ENCODE measurements around the gene VPS13D.

- TF ChIP-seq ELF4 (IDR thresholded peaks at IDR 0.05), result no peak
- no peak for TF ChIP-seq FOXM1 (IDR thresholded peaks at IDR 0.05; ENCODE audit: borderline replicate concordance)
- TF ChIP-seq BHLHE40 (IDR thresholded peaks at IDR 0.05; ENCODE audit: borderline replicate concordance), result no peak
These were observed 110.1 kb downstream of the VPS13D start for GRCh38 chr1:12339811-12340543.
